ENCODE measurements around the gene SLC24A3.

DNA sequence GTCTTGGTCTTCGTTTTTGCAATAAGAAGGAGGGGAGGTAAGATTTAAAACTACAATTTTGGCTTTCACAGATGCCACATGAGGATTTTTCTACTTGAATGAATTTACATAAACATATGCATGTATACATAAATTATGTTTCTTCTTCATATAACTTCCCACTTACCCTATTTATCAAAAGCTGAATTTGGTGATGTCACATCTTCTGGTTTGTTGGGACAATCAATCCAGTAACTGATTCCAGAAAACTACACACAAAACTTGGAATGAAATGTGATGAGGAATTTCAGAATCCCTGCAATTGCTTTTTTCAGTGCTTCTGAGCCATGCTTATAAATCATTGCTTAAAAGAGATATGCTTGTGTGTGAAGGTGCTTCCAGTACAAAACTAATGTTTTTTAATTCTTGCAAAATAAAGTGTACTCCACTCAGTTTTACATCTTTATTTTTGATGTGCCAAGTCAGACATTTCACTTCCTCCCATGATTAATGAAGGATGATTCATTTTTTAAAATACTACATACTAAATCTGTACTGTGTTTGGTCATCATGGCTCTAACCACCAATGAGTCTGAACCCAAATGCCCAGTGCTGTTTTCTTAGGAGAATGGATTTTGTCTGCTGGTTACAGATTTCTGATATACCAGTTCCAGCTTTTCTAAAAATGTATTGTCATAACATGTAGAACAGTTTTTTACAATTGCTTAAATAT is 513.5 kb downstream of the SLC24A3 start:
- TF ChIP-seq, protein P1, sequence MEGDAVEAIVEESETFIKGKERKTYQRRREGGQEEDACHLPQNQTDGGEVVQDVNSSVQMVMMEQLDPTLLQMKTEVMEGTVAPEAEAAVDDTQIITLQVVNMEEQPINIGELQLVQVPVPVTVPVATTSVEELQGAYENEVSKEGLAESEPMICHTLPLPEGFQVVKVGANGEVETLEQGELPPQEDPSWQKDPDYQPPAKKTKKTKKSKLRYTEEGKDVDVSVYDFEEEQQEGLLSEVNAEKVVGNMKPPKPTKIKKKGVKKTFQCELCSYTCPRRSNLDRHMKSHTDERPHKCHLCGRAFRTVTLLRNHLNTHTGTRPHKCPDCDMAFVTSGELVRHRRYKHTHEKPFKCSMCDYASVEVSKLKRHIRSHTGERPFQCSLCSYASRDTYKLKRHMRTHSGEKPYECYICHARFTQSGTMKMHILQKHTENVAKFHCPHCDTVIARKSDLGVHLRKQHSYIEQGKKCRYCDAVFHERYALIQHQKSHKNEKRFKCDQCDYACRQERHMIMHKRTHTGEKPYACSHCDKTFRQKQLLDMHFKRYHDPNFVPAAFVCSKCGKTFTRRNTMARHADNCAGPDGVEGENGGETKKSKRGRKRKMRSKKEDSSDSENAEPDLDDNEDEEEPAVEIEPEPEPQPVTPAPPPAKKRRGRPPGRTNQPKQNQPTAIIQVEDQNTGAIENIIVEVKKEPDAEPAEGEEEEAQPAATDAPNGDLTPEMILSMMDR (IDR thresholded peaks at IDR 0.05) = no peak
- TF ChIP-seq POLR2A (IDR thresholded peaks at IDR 0.05) (no peak), EP300 (IDR thresholded peaks at IDR 0.05) (no peak)
